ENCODE measurements around the gene ST3GAL3.

DNA sequence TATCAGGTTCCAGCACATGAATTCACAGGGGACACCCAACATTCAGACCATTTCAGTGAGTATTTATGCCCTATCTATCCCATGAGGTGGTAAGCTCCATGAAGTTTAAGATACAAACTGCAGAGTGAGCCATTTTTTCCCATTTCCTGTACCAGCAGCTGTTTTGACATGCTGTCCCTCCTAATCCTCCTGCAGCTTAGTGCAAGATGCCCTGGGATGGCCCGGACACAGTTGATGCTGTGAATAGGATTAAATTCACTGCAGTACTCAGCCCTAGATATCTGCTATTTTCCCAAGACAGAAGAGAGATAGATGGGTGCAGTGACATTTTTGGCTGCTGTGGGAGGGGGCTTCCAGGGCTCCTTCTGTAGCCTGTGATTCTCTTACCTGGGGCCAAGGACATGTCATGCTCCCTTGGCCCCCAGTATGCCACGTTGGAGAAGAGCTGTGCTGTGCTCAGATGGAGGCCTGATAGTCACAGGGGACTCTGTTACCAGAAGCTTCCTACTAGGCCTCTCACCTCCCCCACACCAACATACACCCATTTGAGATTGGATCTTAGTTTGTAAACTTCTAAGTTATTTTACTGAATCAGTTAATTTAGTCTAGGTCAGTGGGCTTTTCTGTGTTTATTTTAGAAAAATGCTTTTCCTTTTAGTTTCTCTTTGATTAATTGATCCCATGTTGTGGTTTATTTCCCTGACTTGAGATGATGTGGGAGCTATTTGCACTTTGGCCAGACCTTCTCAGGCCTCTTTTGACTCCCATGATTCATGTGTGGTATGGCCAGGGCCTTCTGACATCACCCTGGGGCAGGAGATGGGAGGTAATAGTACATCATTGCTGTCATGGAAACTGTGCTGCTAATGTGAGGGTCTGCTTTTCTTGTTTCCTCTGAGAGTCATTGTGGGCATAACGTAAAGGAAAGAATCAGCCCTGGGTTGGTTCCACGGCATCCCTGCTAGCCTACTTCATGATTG, 92.6 kb downstream of the ST3GAL3 start:
- TF ChIP-seq ZNF785 (tag by site-specific recombination; IDR thresholded peaks at IDR 0.05) (no peak), ZNF223 (tag by site-specific recombination; IDR thresholded peaks at IDR 0.05) (no peak), ZNF274 (IDR thresholded peaks at IDR 0.05; ENCODE audit: low read length) (no peak), ZNF274 (tag by site-specific recombination; IDR thresholded peaks at IDR 0.05; ENCODE audit: borderline replicate concordance) (no peak), TCF7L2 (IDR thresholded peaks at IDR 0.05; ENCODE audit: borderline replicate concordance, low read depth, low read length) (no peak), ZNF610 (tag by site-specific recombination; IDR thresholded peaks at IDR 0.05; ENCODE audit: borderline replicate concordance) (no peak)
- TF ChIP-seq, protein P1, sequence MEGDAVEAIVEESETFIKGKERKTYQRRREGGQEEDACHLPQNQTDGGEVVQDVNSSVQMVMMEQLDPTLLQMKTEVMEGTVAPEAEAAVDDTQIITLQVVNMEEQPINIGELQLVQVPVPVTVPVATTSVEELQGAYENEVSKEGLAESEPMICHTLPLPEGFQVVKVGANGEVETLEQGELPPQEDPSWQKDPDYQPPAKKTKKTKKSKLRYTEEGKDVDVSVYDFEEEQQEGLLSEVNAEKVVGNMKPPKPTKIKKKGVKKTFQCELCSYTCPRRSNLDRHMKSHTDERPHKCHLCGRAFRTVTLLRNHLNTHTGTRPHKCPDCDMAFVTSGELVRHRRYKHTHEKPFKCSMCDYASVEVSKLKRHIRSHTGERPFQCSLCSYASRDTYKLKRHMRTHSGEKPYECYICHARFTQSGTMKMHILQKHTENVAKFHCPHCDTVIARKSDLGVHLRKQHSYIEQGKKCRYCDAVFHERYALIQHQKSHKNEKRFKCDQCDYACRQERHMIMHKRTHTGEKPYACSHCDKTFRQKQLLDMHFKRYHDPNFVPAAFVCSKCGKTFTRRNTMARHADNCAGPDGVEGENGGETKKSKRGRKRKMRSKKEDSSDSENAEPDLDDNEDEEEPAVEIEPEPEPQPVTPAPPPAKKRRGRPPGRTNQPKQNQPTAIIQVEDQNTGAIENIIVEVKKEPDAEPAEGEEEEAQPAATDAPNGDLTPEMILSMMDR (tag by site-specific recombination; IDR thresholded peaks at IDR 0.05): no peak
